A673 (cell line): ENCODE results near the gene ALB.

Source experiments
- CTCF ChIP-seq: fragments of 300-800, 200-600 bp; sonication (generic); conservative IDR thresholded peaks from 2 replicates; pipeline ENCODE4 v1.5.1; 2017; ENCODE audit warnings: low read depth, mild to moderate bottlenecking, antibody characterized with exemption, low read length, moderate library complexity, mixed read lengths
- EZH2 ChIP-seq: fragments of 200-600 bp; sonication (generic); IDR thresholded peaks from 2 replicates; pipeline ENCODE4 v1.6.1; 2017; ENCODE audit warnings: borderline replicate concordance, low read depth, mild to moderate bottlenecking, mixed read lengths, antibody characterized with exemption, low read length; ENCODE audit not compliant: poor library complexity, severe bottlenecking

GRCh38 chr4:73376976-73377375 is 27.1 kb upstream of the ALB start:
- TF ChIP-seq CTCF = no peak
- TF ChIP-seq EZH2 = no peak
